ENCODE data around the gene PRR20G.

Gene PRR20G

DNA sequence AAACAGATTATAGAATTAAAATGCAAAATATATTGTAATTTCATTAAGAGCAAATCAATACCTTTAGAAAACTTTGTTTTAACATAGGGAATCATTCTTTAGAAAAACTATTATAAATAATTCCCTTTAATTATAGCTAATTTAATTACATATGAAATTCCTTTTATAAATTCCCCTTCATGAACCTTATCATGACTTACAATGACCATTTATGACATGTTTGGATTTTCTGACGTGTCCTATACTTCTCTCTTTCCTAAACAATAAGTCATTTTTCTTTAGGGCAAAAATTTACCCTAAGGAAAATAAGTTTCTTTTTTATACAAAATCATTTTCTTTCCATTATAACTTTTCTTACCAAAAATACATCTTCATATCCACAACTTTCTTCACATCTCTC is 37.8 kb downstream of the PRR20G start:
- intact Hi-C loops (cut with DNase I) = no loop called here

GRCh38 chr3:127247292-127247691 is 40.6 kb downstream of the PRR20G start:
- no peak for DNase-seq
- intact Hi-C loops (cut with DNase I) = no loop called here

More for the DNA sequence above, 37.8 kb downstream of the PRR20G start:
- no peak for DNase-seq

GRCh38 chr3:127238602-127239001 is 49.2 kb downstream of the PRR20G start:
- intact Hi-C loops (cut with DNase I) = no loop called here
- DNase-seq = peak in 1 of 42 donors; percentile 20

DNA sequence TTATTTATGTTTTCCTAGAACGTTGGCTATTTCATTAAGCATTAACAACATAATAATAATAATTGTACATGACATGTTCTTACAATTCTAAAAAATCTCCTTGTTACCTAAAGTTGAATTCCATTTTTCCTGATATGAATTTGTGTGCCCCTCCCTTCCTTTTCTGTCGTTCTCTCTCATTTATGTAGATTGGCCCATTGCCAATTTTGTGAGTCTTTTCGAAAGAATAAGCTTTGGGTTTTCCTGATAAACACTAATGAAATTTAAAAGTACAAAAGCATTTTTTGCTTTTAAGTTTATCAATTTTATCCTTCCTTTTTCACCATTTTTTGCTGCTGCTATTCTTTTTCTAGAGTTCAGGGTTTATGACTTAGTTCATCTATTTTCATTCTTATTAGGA is 50.0 kb downstream of the PRR20G start:
- intact Hi-C loops (cut with DNase I) = no loop called here
- no peak for DNase-seq

- intact Hi-C loops (cut with DNase I) = no loop called here
- DNase-seq = peak in 1 of 42 donors; percentile 10
Measured at GRCh38 chr3:127235706-127236105, 52.1 kb downstream of the PRR20G start.

- peak in 1 of 42 donors; percentile 7 for DNase-seq
- intact Hi-C loops (cut with DNase I) = no loop called here
Measured at GRCh38 chr3:127234778-127235177, 53.1 kb downstream of the PRR20G start.
